Neural cell (in vitro differentiated cells): ENCODE data around the gene CAPZA2. TPM values are rescaled to one million over a fixed set of nuclear protein-coding genes. Genes with fewer than 3 reads are reported as not detected.

Experiments
- H2AFZ ChIP-seq: fragments of 200-600, 300-800 bp; sonication (generic), shearing (Covaris generic); 2 replicates; pipeline ENCODE4 v1.6.0; 2014; ENCODE audit warnings: low read depth, mild to moderate bottlenecking, antibody characterized with exemption, low read length, moderate library complexity
- H3F3A ChIP-seq: fragments of 200-600 bp; shearing (Covaris generic); 2 replicates; pipeline ENCODE4 v1.6.1; 2016; ENCODE audit warnings: mild to moderate bottlenecking, moderate library complexity, mixed read lengths, antibody characterized with exemption, low read length; ENCODE audit not compliant: insufficient read depth, poor library complexity, severe bottlenecking
- H3K27ac ChIP-seq: fragments of 200-600, 300-800 bp; sonication (generic), shearing (Covaris generic); 2 replicates; pipeline ENCODE4 v1.5.1; 2014; ENCODE audit warnings: mild to moderate bottlenecking, low read length, moderate library complexity
- H3K27me3 ChIP-seq: fragments of 300-800, 200-600 bp; sonication (generic), shearing (Covaris generic); 2 replicates; pipeline ENCODE4 v1.6.0; 2014; ENCODE audit warnings: mild to moderate bottlenecking, low read depth, low read length, moderate library complexity; ENCODE audit not compliant: insufficient read depth
- H3K36me3 ChIP-seq: fragments of 300-800, 200-600 bp; sonication (generic), shearing (Covaris generic); 2 replicates; pipeline ENCODE4 v1.5.1; 2014; ENCODE audit warnings: mild to moderate bottlenecking, antibody characterized with exemption, low read length, moderate library complexity; ENCODE audit not compliant: insufficient read depth
- H3K4me2 ChIP-seq: fragments of 300-800, 200-600 bp; sonication (generic), shearing (Covaris generic); 2 replicates; pipeline ENCODE4 v1.6.0; 2014; ENCODE audit warnings: mild to moderate bottlenecking, low read length
- H3K4me3 ChIP-seq: fragments of 300-800, 200-600 bp; sonication (generic), shearing (Covaris generic); 2 replicates; pipeline ENCODE4 v1.5.1; 2014; ENCODE audit warnings: mild to moderate bottlenecking, low read length, moderate library complexity
- H3K79me2 ChIP-seq: fragments of 200-600 bp; shearing (Covaris generic); replicated peaks from 2 replicates; pipeline ENCODE4 v1.6.0; 2014; ENCODE audit warnings: mild to moderate bottlenecking, low read length, moderate library complexity; ENCODE audit not compliant: insufficient read depth
- H3K9ac ChIP-seq: fragments of 300-800, 200-600 bp; sonication (generic), shearing (Covaris generic); 2 replicates; pipeline ENCODE4 v1.6.1; 2016; ENCODE audit warnings: mild to moderate bottlenecking, low read length, mixed read lengths
- H3K9me2 ChIP-seq: fragments of 200-600 bp; shearing (Covaris generic); 2 replicates; pipeline ENCODE4 v1.6.1; 2016; ENCODE audit warnings: mild to moderate bottlenecking, low read length, mixed read lengths; ENCODE audit not compliant: insufficient read depth
- H3K9me3 ChIP-seq: fragments of 200-600, 300-800 bp; sonication (generic), shearing (Covaris generic); 2 replicates; pipeline ENCODE4 v1.6.1; 2016; ENCODE audit warnings: mild to moderate bottlenecking, mixed run types, low read length, moderate library complexity, mixed read lengths
- H4K20me1 ChIP-seq: fragments of 200-600 bp; shearing (Covaris generic); 2 replicates; pipeline ENCODE4 v1.6.1; 2016; ENCODE audit warnings: mild to moderate bottlenecking, mixed run types; ENCODE audit not compliant: insufficient read depth
- EZH2 ChIP-seq: fragments of 200-600, 300-800 bp; shearing (Covaris generic), sonication (generic); IDR thresholded peaks from 2 replicates; pipeline ENCODE4 v1.6.1; 2014; ENCODE audit warnings: antibody characterized with exemption, low read length, borderline replicate concordance, mild to moderate bottlenecking; ENCODE audit not compliant: insufficient read depth, poor library complexity, severe bottlenecking
- MXI1 ChIP-seq: fragments of 450-650 bp; conservative IDR thresholded peaks from 2 replicates; pipeline ENCODE4 v1.6.1; 2014; ENCODE audit warnings: antibody characterized with exemption, mild to moderate bottlenecking; ENCODE audit not compliant: poor library complexity, severe bottlenecking
- POLR2AphosphoS5 ChIP-seq: IDR thresholded peaks from 2 replicates; pipeline ENCODE4 v1.6.1; 2012
- RAD21 ChIP-seq: fragments of 450-650 bp; conservative IDR thresholded peaks from 2 replicates; pipeline ENCODE4 v1.6.1; 2014; ENCODE audit warnings: antibody characterized with exemption, mild to moderate bottlenecking, moderate library complexity
- REST ChIP-seq: IDR thresholded peaks from 2 replicates; pipeline ENCODE4 v1.6.1; 2012; ENCODE audit warnings: borderline replicate concordance
- SMC3 ChIP-seq: fragments of 450-650 bp; conservative IDR thresholded peaks from 2 replicates; pipeline ENCODE4 v1.6.1; 2014; ENCODE audit warnings: antibody characterized with exemption, mild to moderate bottlenecking, moderate library complexity; ENCODE audit not compliant: poor library complexity
- TAF1 ChIP-seq: IDR thresholded peaks from 2 replicates; pipeline ENCODE4 v1.6.1; 2012; ENCODE audit warnings: low read depth
- polyA plus RNA-seq: library from polyadenylated mRNA; depleted of rRNA; stranded (reverse); fragments of >200 nt; gene quantifications from 2 replicates; pipeline ENCODE4 v1.2.3, GENCODE V29; 2014
- TF ChIP-seq, protein P1 (sequence below): fragments of 450-650 bp; IDR thresholded peaks from 2 replicates; pipeline ENCODE4 v1.5.1; 2014; ENCODE audit warnings: antibody characterized with exemption, mild to moderate bottlenecking, moderate library complexity; ENCODE audit not compliant: poor library complexity, severe bottlenecking

CAPZA2 gene
- polyA plus RNA-seq, 1 donor from 2014 or later = 191 TPM

DNA sequence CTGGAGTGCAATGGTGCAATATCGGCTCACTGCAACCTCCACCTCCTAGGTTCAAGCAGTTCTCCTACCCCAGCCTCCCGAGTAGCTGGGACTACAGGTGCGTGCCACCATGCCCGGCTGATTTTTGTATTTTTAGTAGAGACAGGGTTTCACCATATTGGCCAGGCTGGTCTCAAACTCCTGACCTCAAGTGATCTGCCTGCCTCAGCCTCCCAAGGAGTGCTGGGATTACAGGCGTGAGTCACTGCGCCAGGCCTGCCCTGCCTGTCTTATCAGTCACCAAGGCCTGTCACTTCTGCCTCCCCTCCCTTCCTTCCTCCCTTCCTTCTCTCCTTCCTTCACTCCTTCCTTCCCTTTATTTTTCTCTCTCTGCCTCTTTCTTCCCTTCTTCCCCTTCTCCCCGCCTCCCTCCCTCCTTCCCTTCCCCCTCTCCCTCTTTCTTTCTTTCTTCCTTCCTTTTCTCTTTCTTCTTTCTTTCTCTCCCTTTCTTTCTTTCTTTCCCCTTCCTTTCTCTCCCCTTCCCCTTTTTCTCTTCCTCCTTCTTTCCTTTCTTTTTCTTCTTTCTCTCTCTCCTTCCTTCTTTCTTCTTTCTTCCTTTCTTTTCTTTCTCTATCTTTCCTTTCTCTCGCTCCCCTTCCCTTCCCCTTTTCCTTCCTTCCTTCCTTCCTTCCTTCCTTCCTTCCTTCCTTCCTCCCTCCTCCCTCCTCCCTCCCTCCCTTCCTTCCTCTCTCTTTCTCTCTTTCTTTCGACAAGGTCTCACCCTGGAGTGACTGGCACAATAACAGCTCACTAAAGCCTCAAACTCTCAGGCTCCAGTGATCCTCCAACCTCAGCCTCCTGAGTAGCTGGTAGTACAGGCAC, 87.8 kb downstream of the CAPZA2 start:
- H3K9ac ChIP-seq = no peak overlapping the region
- TF ChIP-seq RAD21 = no peak
- TF ChIP-seq MXI1 = no peak
- no peak for TF ChIP-seq EZH2
- TF ChIP-seq SMC3 = no peak

GRCh38 chr7:116950889-116951351, 88.5 kb downstream of the CAPZA2 start:
- TF ChIP-seq SMC3 (no peak), RAD21 (no peak), POLR2AphosphoS5 (no peak), TAF1 (no peak), MXI1 (no peak), EZH2 (no peak), REST (no peak)
- TF ChIP-seq, protein P1, sequence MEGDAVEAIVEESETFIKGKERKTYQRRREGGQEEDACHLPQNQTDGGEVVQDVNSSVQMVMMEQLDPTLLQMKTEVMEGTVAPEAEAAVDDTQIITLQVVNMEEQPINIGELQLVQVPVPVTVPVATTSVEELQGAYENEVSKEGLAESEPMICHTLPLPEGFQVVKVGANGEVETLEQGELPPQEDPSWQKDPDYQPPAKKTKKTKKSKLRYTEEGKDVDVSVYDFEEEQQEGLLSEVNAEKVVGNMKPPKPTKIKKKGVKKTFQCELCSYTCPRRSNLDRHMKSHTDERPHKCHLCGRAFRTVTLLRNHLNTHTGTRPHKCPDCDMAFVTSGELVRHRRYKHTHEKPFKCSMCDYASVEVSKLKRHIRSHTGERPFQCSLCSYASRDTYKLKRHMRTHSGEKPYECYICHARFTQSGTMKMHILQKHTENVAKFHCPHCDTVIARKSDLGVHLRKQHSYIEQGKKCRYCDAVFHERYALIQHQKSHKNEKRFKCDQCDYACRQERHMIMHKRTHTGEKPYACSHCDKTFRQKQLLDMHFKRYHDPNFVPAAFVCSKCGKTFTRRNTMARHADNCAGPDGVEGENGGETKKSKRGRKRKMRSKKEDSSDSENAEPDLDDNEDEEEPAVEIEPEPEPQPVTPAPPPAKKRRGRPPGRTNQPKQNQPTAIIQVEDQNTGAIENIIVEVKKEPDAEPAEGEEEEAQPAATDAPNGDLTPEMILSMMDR = no peak
- Histone ChIP-seq H3K4me2 (no peak overlapping the region), H3F3A (peaks cover 10% of the 10 kb centered on the region), H3K27ac (no peak overlapping the region), H3K9ac (no peak overlapping the region), H3K4me3 (no peak overlapping the region), H4K20me1 (no peaks in the 10 kb centered on the region), H2AFZ (no peak overlapping the region), H3K9me2 (no peaks in the 10 kb centered on the region), H3K9me3 (no peaks in the 10 kb centered on the region), H3K27me3 (no peaks in the 10 kb centered on the region), H3K36me3 (no peaks in the 10 kb centered on the region), H3K79me2 (no peaks in the 10 kb centered on the region)

More for the DNA sequence above, 87.8 kb downstream of the CAPZA2 start:
- no peaks in the 10 kb centered on the region for H3K36me3 ChIP-seq
- peaks cover 10% of the 10 kb centered on the region for H3F3A ChIP-seq
- H2AFZ ChIP-seq = no peak overlapping the region
- no peaks in the 10 kb centered on the region for H3K9me3 ChIP-seq
- H3K4me2 ChIP-seq = no peak overlapping the region
- no peak overlapping the region for H3K27ac ChIP-seq
- H3K27me3 ChIP-seq = no peaks in the 10 kb centered on the region
- no peaks in the 10 kb centered on the region for H3K9me2 ChIP-seq
- H3K4me3 ChIP-seq = no peak overlapping the region
- no peaks in the 10 kb centered on the region for H4K20me1 ChIP-seq
- H3K79me2 ChIP-seq = no peaks in the 10 kb centered on the region
